Ishikawa (cell line): Measurements from ENCODE around the gene CEP112.

Source experiments
- CREB1 ChIP-seq: IDR thresholded peaks from 2 replicates; pipeline ENCODE4 v1.6.1; 2012; ENCODE audit warnings: low read depth
- EGR1 ChIP-seq: IDR thresholded peaks from 2 replicates; pipeline ENCODE4 v1.6.1; 2012
- EP300 ChIP-seq: IDR thresholded peaks from 2 replicates; pipeline ENCODE4 v1.6.1; 2012; ENCODE audit warnings: borderline replicate concordance
- FOXM1 ChIP-seq: IDR thresholded peaks from 2 replicates; pipeline ENCODE4 v1.6.1; 2012; ENCODE audit warnings: low read depth, borderline replicate concordance
- RAD21 ChIP-seq: IDR thresholded peaks from 2 replicates; pipeline ENCODE4 v1.6.1; 2012; ENCODE audit warnings: low read depth
- TAF1 ChIP-seq: IDR thresholded peaks from 2 replicates; pipeline ENCODE4 v1.6.1; 2012; ENCODE audit warnings: low read depth, mild to moderate bottlenecking
- TCF12 ChIP-seq: IDR thresholded peaks from 2 replicates; pipeline ENCODE4 v1.6.1; 2012; ENCODE audit warnings: low read depth
- USF1 ChIP-seq: IDR thresholded peaks from 2 replicates; pipeline ENCODE4 v1.6.1; 2012
- YY1 ChIP-seq: IDR thresholded peaks from 2 replicates; pipeline ENCODE4 v1.6.1; 2012; ENCODE audit warnings: low read depth
- TF ChIP-seq, protein P1 (sequence below): IDR thresholded peaks from 2 replicates; pipeline ENCODE4 v1.6.1; 2012; ENCODE audit warnings: low read depth, mild to moderate bottlenecking
- TF ChIP-seq, protein P2 (sequence below): IDR thresholded peaks from 2 replicates; pipeline ENCODE4 v1.6.1; 2012

- TF ChIP-seq TAF1, result no peak
- no peak for TF ChIP-seq USF1
- TF ChIP-seq YY1, result no peak
- TF ChIP-seq TCF12, result no peak
- TF ChIP-seq, protein P1, sequence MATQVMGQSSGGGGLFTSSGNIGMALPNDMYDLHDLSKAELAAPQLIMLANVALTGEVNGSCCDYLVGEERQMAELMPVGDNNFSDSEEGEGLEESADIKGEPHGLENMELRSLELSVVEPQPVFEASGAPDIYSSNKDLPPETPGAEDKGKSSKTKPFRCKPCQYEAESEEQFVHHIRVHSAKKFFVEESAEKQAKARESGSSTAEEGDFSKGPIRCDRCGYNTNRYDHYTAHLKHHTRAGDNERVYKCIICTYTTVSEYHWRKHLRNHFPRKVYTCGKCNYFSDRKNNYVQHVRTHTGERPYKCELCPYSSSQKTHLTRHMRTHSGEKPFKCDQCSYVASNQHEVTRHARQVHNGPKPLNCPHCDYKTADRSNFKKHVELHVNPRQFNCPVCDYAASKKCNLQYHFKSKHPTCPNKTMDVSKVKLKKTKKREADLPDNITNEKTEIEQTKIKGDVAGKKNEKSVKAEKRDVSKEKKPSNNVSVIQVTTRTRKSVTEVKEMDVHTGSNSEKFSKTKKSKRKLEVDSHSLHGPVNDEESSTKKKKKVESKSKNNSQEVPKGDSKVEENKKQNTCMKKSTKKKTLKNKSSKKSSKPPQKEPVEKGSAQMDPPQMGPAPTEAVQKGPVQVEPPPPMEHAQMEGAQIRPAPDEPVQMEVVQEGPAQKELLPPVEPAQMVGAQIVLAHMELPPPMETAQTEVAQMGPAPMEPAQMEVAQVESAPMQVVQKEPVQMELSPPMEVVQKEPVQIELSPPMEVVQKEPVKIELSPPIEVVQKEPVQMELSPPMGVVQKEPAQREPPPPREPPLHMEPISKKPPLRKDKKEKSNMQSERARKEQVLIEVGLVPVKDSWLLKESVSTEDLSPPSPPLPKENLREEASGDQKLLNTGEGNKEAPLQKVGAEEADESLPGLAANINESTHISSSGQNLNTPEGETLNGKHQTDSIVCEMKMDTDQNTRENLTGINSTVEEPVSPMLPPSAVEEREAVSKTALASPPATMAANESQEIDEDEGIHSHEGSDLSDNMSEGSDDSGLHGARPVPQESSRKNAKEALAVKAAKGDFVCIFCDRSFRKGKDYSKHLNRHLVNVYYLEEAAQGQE, result no peak
- TF ChIP-seq RAD21, result no peak
- TF ChIP-seq EP300, result no peak
- no peak for TF ChIP-seq CREB1
- TF ChIP-seq, protein P2, sequence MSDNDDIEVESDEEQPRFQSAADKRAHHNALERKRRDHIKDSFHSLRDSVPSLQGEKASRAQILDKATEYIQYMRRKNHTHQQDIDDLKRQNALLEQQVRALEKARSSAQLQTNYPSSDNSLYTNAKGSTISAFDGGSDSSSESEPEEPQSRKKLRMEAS, result no peak
- no peak for TF ChIP-seq FOXM1
- no peak for TF ChIP-seq EGR1
These were observed 189.8 kb downstream of the CEP112 start for GRCh38 chr17:66002063-66002585.
